Spleen (tissue), 11 donors: Measurements from ENCODE around the gene GOLPH3. TPM values are rescaled to one million over a fixed set of nuclear protein-coding genes. Genes with fewer than 3 reads are reported as not detected.

Experiments
- DNase-seq: peaks from one replicate; pipeline ENCODE4 v3.0.0-alpha.2; 2020
- H3K27ac ChIP-seq, 8 donors: fragments of 200-600 bp; sonication (generic) in 7 of 8; 1 replicate in 4 of 8; 2 replicates in 4 of 8; pipeline versions ENCODE4 v1.5.0 to v1.8.0; 2016 to 2021; ENCODE audit warnings: inconsistent platforms in 4 of 8, mild to moderate bottlenecking in 4 of 8, moderate library complexity in 1 of 8
- H3K27me3 ChIP-seq, 7 donors: fragments of 200-600 bp; sonication (generic) in 6 of 7; replicated peaks in 1 of 7; 1 replicate in 4 of 7; 2 replicates in 3 of 7; pipeline versions ENCODE4 v1.5.0 to v1.8.0; 2016 to 2021; ENCODE audit warnings: inconsistent platforms in 3 of 7, mild to moderate bottlenecking in 1 of 7
- H3K36me3 ChIP-seq, 6 donors: fragments of 200-600 bp; sonication (generic) in 5 of 6; 1 replicate in 4 of 6; 2 replicates in 2 of 6; pipeline versions ENCODE4 v1.5.0 to v1.8.0; 2016 to 2021; ENCODE audit warnings: inconsistent platforms in 2 of 6
- H3K4me1 ChIP-seq, 6 donors: fragments of 200-600 bp; sonication (generic) in 5 of 6; 1 replicate in 3 of 6; 2 replicates in 3 of 6; pipeline versions ENCODE4 v1.5.0 to v1.8.0; 2016 to 2021; ENCODE audit warnings: inconsistent platforms in 3 of 6
- H3K4me3 ChIP-seq, 8 donors: fragments of 200-600 bp; sonication (generic) in 7 of 8; 1 replicate in 4 of 8; 2 replicates in 4 of 8; pipeline versions ENCODE4 v1.5.0 to v1.8.0; 2016 to 2021; ENCODE audit warnings: inconsistent platforms in 4 of 8, mild to moderate bottlenecking in 4 of 8, moderate library complexity in 2 of 8
- H3K9me3 ChIP-seq, 8 donors: fragments of 200-600 bp; sonication (generic) in 7 of 8; 1 replicate in 4 of 8; 2 replicates in 4 of 8; pipeline versions ENCODE4 v1.5.0 to v1.8.0; 2016 to 2021; ENCODE audit warnings: inconsistent platforms in 4 of 8
- CTCF ChIP-seq, 11 experiments: fragments of 200-600 bp in 7 of 11; fragments of 450-650 bp in 4 of 11; sonication (generic) in 4 of 11; IDR thresholded peaks in 8 of 11; conservative IDR thresholded peaks in 3 of 11; 1 replicate in 7 of 11; 2 replicates in 4 of 11; pipeline versions ENCODE4 v1.4.0 to v1.8.0; 2016 to 2021; ENCODE audit warnings: antibody characterized with exemption in 11 of 11, inconsistent platforms in 4 of 11, mild to moderate bottlenecking in 1 of 11
- POLR2A ChIP-seq, 3 donors: fragments of 450-650 bp; IDR thresholded peaks; one replicate each; pipeline ENCODE4 v1.5.1; 2017; ENCODE audit warnings: antibody characterized with exemption in 3 of 3, mild to moderate bottlenecking in 1 of 3
- POLR2AphosphoS5 ChIP-seq, 3 donors: sonication (generic); formaldehyde crosslinking; IDR thresholded peaks; one replicate each; pipeline ENCODE4 v1.5.1; 2017; ENCODE audit warnings: antibody characterized with exemption in 3 of 3
- WGBS, 5 donors: extraction: QIAGEN DNeasy Blood & Tissue Kit in 3 of 5; methylation state at CpG; one replicate each; pipeline versions ENCODE4 v1.1.5 to v1.1.7; 2013 to 2018; 5-methylcytosine and 5-hydroxymethylcytosine counted together
- intact Hi-C: fragments of 100-400 bp; cut with DNase I; formaldehyde crosslinking; loops from one replicate; pipeline ENCODE4 v1.15.0; 2023; ENCODE audit warnings: low total_unique reads
- polyA plus RNA-seq, 3 donors: library from polyadenylated mRNA; stranded (reverse); fragments of 200-250 nt; gene quantifications; one replicate each; pipeline ENCODE4 v1.2.1, GENCODE V29; 2013
- small RNA-seq, 4 donors: library from RNA; depleted of rRNA; stranded (forward); fragments of <200 nt; gene quantifications; one replicate each; pipeline ENCODE3, GENCODE V24; 2016
- total RNA-seq, 7 donors: library from RNA; depleted of rRNA in 3 of 7; stranded (reverse); fragments of >200 nt in 3 of 7; fragmentation: NEBNext Ultra II Directional in 4 of 7; extraction: Animal tissue kit (Norgen Biotek cat#: 25700) in 4 of 7; gene quantifications; one replicate each; pipeline versions ENCODE4 v1.1.0 to v1.2.1, GENCODE V29; 2016 to 2021
- donor health status: healthy with polysubstance abuse.
- donor health status: DM: no; HTN: no; CAD: no; lungs with moderate emphysema.
- donor health status: DM: no; HTN: no; CAD: no.
- donor health status: Bipolar disorder and iron deficiency.
- donor health status: healthy.
- donor health status: DM: no; HTN: no; CAD: no.
- donor health status: DM: yes; HTN: yes; CAD: no.

Gene GOLPH3
- total and polyA plus RNA-seq, 10 donors, result 27.0 to 82.3 (median 69.2) TPM

- no peak overlapping the region for H3K27ac ChIP-seq
- 54 to 58% (median 55%) methylated on average over 4 of the region's 4 CpGs for WGBS, 5 donors
- no peaks in the 10 kb centered on the region for H3K4me1 ChIP-seq
- H3K27me3 ChIP-seq, result no peaks in the 10 kb centered on the region
- intact Hi-C loops, result loop anchor here (5.0 kb wide), 1 partner anchor 255 kb away; no protein-coding TSS in a partner anchor
- no peaks in the 10 kb centered on the region for H3K36me3 ChIP-seq
- H3K4me3 ChIP-seq, result no peak overlapping the region
- TF ChIP-seq POLR2A (IDR thresholded peaks at IDR 0.05) (no peak), CTCF (IDR thresholded peaks at IDR 0.05 in 8 of 11, conservative IDR thresholded peaks at IDR 0.05 in 3 of 11) (peak in 9 of 11 experiments; percentile 19 to 60 (median 44)), POLR2AphosphoS5 (IDR thresholded peaks at IDR 0.05) (no peak)
- DNase-seq, result no peak
- no peaks in the 10 kb centered on the region for H3K9me3 ChIP-seq
Measured at GRCh38 chr5:32076699-32077695, 97.1 kb downstream of the GOLPH3 start.

Small RNA genes lying within 50 kb of the gene (small RNA-seq; reads per million reads assigned to genes)
- 0 reads per million in 4 donors for gene RF00019

Other genes starting within 250 kb of the GOLPH3 start
- 10 to 100 TPM; 26.3 to 42.2 (median 30.7) TPM for gene MTMR12, start 138.6 kb upstream of the GOLPH3 start, total RNA-seq
- 1 to 10 TPM; 6.8 to 8.4 (median 7.8) TPM for gene MTMR12, start 138.6 kb upstream of the GOLPH3 start, polyA plus RNA-seq